ENCODE results near the gene SLC35G3.

GRCh38 chr17:35163886-35164285 is 30.3 kb downstream of the SLC35G3 start:
- TF ChIP-seq CTCF (conservative IDR thresholded peaks at IDR 0.05) (no peak), ZFX (IDR thresholded peaks at IDR 0.05) (no peak)
